Hippocampal formation (tissue), 2 donors: ENCODE data around the gene COLEC11.

Source experiments
- DNase-seq, 2 donors: peaks; one replicate each; lab custom pipeline; 2025; lab: John Stamatoyannopoulos, UW

COLEC11 gene

DNA sequence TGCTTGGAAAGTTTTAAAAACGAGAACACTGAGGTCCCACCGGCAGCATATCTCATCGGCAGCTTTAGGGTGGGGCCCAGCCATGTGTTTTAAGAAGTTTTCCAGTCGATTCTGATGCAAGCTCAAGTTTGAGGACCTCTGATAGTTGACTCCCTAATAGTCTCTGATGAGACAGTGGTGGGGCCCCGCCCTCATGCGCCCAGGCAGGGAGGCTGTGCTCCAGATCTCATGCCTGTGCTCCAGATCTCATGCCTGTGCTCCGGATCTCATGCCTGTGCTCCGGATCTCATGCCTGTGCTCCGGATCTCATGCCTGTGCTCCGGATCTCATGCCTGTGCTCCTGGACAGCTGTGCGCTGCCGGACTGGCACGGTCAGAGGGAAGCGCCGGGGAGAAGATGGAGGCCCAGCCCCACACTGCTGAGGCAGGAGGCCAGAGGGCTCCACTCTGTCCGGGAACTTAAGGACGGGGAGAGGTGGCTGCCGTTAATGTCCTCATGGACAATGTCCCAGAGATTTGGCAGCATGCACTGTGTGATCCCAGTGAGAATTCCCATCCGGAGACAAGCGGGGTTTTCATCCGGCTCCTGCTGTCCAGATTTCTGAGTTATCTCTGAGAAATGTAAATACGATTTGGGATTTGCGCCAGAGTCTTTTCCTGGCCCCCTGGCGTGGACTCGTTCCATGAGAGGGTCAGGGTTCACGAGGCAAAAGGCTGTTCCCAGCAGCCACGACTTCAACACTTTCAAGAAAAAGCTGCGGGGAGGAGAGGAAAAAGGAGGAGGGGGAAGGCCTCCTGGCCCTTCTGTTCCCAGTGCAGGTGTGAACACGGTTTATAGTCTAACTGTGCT is 9.4 kb upstream of the COLEC11 start:
- no peak for DNase-seq

- no peak for DNase-seq
Measured at GRCh38 chr2:3586220-3586619, 8.7 kb upstream of the COLEC11 start.

DNA sequence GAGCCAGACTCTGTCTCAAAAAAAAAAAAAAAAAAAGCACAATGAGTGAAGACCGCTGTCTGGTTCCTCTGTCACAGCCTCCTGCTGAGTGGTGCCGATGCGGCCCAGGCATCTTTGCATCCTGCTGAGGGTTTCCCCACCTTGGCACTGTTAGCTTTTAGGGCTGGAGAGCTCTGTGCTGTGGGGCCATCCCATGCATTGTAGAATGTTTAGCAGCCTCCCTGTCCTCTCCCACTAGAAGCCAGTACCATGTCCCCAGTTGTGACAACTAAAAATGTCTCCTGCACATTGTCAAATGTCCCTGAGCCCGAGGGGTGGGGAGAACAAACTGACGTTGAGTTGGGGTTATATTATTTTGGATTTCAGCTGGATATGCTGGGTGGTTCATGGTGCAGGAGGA is 7.9 kb upstream of the COLEC11 start:
- DNase-seq, result no peak

GRCh38 chr2:3587432-3587831 is 7.5 kb upstream of the COLEC11 start:
- no peak for DNase-seq

GRCh38 chr2:3588084-3588483 is 6.8 kb upstream of the COLEC11 start:
- no peak for DNase-seq

DNA sequence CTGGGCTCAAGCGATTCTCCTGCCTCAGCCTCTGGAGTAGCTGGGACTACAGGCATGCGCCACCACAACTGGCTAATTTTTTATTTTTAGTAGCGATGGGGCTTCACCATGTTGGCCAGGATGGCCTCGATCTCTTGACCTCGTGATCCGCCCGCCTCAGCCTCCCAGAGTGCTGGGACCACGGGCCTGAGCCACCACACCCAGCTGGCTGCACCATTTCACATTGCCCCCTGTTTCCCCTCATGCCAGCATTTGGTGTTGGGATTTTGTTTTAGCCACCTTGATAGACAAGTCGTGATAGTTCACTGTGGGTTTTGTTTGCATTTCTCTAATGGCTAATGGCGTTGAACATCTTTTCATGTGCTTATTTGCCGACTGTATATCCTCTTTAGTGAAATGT is 5.8 kb upstream of the COLEC11 start:
- no peak for DNase-seq

DNA sequence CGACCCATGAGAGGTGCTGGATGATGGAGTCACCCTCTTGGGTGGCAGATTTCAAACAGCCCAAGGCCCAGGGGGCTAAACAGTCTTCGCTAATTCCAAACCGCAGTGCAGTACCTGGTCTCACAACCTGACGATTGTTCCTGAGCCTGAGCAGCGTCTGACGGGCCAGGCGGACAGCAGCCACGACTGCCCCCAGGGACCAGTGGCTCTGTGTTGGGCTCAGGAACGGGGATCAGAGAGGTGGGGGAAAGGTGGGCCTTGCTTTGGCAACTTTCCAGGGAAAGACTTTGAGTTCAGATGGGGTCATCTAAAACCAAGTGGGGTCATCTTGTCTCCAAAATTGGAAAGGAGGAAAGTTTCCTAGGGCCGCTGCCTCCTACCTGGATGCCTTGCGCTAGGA is 492 bp downstream of the COLEC11 start:
- no peak for DNase-seq

DNA sequence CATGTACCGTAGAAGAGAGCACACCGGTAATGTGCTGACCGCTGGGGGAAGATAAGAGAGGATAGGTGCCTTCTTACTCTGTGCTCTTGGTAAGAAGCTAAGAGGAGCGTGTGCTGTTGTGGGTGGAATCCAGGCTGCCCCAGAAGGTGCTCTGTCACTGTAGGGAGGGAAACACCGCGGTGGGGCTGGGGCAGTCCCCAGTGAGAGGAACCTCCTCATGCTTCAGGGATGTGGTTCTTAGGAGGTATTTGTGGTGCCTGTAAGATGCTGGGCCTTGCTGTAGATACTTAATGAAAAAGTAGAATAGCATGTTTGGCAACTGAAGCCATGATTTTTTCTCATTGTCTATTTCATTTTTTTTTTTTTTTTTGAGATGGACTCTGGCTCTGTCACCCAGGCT is 1.1 kb downstream of the COLEC11 start:
- no peak for DNase-seq

DNA sequence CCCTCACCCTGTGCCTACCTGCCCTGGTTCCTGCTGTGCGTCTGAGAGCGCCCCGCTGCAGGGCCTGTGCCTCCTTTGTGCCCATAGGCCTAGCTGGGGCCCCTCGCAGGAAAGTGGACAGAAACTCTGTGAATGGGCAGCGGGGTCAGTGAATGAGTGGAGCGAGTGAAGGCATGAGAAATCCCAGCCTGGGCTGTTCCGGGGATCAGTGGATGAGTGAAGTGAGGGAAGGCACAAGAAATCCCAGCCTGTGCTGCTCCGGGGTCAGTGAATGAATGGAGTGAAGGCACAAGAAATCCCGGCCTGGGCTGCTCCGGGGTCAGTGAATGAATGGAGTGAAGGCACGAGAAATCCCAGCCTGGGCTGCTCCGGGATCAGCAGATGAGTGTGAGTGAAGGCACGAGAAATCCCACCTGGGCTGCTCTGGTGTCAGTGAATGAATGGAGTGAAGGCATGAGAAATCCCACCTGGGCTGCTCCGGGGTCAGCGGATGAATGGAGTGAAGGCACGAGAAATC is 2.0 kb downstream of the COLEC11 start:
- no peak for DNase-seq

DNA sequence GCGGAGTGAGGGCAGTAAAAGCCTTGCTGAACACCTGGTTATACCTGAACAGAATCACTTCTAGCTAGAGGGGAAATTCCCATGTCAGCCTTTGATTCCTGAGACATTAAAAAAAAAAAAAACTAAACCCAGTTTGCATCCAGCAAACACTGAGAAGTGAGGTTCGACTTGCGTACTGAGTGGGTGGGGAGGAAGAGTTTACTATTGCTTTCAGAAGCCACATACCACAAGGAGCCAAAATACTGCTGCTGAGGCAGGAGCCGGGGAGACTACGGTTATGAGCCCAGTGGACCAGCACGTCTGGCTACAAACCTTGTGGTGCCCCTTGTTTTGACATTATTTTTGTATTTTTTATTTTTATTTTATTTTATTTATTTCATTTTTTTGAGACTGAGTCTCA is 2.7 kb downstream of the COLEC11 start:
- no peak for DNase-seq

- no peak for DNase-seq
Measured at GRCh38 chr2:3598197-3598910, 3.4 kb downstream of the COLEC11 start.

- DNase-seq, result no peak
Measured at GRCh38 chr2:3598912-3599854, 4.3 kb downstream of the COLEC11 start.

DNA sequence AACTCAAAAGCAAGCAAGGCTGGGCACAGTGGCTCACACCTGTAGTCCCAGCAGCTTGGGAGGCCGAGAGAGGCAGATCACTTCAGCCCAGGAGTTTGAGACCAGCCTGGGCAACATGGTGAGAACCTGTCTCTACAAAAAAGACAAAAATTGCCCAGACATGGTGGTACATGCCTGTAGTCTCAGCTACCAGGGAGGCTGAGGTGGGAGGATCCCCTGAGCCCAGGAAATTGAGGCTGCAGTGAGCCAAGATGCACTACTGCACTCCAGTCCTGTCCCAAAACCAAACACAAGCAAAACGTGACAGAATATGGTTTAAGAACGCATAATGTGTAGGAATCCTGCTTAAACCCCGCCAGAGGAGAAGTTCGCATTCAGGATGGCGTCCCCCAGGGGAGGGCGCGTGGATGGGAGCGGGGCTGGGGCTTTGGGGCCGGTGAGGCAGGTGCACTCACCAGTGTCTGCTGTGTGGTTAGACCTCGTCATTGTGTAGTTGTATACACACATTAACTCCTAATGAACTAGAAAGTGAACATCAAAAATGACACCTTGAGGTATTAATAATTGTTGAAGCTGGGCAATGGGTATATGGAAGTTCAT is 5.4 kb downstream of the COLEC11 start:
- no peak for DNase-seq

GRCh38 chr2:3601561-3602271 is 6.8 kb downstream of the COLEC11 start:
- DNase-seq, result no peak

DNA sequence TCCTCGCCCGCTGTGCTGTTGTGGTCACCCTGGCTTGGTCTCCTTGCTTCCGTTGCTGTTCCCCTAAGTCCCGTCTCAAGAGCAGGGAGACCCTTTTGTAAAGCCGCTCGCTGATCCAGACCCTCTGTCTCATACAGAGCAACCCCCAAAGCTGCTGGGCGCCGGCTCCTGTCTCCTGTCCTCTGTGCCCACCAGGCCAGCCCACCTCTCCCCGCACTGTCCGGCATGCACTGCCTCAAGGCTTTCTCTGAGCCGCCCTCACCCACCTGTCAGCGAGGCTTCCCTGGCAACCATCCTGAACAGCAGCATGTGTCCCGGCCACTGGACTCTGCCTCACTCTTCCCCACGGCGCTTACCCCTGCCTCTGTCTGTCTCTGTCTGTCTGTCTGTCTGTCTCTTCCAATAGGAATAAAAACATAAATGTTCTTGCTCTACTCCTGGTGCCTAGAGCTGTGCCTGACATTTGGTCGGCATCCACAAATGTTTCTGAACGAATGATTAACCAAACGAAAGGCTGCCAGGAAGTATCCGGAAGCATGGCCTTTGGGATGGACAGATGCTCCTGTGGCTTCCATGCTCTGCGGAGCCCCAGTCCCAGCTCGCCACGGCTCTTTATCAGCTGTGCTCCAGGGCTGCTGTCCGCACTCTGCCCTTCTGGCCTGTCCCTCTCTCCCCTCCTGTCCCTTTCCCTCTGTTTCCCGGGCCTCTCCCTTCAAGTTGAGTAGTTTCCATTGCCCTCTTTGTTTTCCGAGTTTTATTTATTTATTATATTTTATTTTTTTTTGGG is 7.8 kb downstream of the COLEC11 start:
- no peak for DNase-seq

GRCh38 chr2:3603536-3604206 is 8.8 kb downstream of the COLEC11 start:
- no peak for DNase-seq

DNA sequence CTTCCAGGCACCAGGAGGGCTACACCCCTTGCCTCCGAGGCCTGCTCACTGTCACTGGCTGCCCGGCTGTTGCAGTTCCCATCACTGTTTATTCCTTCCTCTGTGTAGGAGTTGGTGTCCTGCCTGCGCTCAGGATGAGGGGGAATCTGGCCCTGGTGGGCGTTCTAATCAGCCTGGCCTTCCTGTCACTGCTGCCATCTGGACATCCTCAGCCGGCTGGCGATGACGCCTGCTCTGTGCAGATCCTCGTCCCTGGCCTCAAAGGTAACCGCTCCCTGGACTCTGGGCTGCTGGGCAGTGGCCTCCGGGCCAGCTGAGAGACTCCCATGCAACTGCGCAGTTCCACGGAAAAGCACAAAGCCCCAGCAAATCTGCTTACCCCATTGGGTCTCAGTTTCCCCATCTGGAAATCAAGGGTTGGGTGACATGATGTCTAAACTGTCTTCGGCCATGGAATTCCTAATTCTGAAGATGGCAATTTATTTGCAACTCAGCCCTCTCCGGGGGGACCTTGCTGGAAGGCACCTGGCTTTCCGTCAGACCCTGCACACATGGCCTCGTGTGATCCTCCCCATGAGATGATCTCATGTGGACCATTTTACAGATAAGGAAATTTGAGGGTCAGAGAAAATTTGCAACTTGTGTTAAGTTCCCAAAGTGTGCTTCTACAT is 9.4 kb downstream of the COLEC11 start:
- DNase-seq, result no peak

DNA sequence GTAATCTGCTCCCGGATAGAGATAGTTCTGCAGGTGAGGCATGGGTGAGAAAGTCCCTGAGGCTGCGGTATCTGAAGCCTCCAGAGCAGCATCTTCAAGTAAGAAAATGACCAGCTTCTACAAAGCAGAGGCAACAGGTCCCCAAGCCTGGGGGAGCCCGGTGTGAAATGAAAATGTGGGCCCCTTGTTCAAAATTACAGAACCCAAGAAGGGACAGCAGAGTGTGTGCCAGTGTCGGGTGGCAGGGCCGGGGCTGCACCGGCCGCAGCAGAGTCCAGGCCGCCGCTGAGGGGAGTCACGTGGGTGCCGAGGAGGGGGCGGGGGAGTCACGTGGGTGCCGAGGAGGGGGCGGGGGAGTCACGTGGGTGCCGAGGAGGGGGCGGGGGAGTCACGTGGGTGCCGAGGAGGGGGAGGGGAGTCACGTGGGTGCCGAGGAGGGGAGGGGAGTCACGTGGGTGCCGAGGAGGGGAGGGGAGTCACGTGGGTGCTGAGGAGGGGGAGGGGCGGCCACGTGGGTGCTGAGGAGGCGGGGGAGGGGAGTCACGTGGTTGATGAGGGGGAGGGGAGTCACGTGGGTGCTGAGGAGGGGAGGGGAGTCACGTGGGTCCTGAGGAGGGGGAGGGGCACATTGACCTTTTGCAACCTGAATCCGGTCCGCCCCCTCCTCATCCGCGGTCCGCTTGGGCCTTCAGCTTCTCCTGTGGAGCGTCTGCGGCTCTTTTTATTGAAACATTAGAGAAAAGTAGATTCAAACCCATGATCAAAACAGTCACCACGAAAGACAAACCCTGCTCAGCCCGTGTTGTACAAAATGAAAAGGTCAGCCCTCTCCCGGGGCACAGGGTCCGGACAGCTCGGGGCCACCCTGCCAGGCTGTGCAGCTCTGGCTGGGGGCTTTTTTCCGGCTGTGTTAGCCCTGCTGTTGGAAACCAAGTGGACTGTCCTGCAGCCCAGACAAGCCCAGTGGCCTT is 10.4 kb downstream of the COLEC11 start:
- DNase-seq, result no peak
